Measurements from ENCODE around the gene ACER2. TPM values are rescaled to one million over a fixed set of nuclear protein-coding genes. Genes with fewer than 3 reads are reported as not detected.
A peak's percentile ranks its signal among the peaks of the same experiment; 100 is the strongest.

Gene ACER2
- total and polyA plus RNA-seq, 2 of the 8 experiments (the other 6 are each of a cell fraction or from before 2014, with no cell fraction given): 7.4 to 8.8 TPM

GRCh38 chr9:19464061-19464763, 55.4 kb downstream of the ACER2 start:
- H4K8ac ChIP-seq (ENCODE audit: extremely low read depth, insufficient read depth, low read length): peak overlapping the region; percentile 87; the same call in 1 of the 2 replicates
- H2BK20ac ChIP-seq (ENCODE audit: low read length): peak overlapping the region; percentile 66; the same call in 1 of the 2 replicates
- 84% methylated on average over 23 of the region's 23 CpGs; no CpG with 5 or more reads in 1 of the 2 experiments for WGBS, 2 experiments (ENCODE audit: extremely low coverage in 1 of 2, insufficient coverage in 1 of 2, insufficient read length in 1 of 2, insufficient replicate concordance in 2 of 2, low coverage in 1 of 2, low lambda C conversion rate in 2 of 2, missing lambda C conversion rate in 1 of 2)
- H2AFZ ChIP-seq (ENCODE audit: low read length): peak overlapping the region; percentile 93
- no peak overlapping the region; a peak in 1 of 7 replicates for H3K9ac ChIP-seq (replicated peaks in 1 of 4; ENCODE audit: extremely low read depth in 1 of 4, low read depth in 3 of 4, low read length in 3 of 4)
- H2BK15ac ChIP-seq (ENCODE audit: low read length): peak overlapping the region; percentile 2; the same call in 1 of the 2 replicates
- no peak overlapping the region for H3K18ac ChIP-seq (ENCODE audit: extremely low read depth, low read length)
- H3K27ac ChIP-seq (ENCODE audit: low read depth, low read length): no peak overlapping the region
- DNase-seq (ENCODE audit: low read depth in 1 of 2, low spot score in 2 of 2): no peak
- no peak overlapping the region for H2AK5ac ChIP-seq (ENCODE audit: low read depth, low read length)
- peak overlapping the region in 3 of 4 experiments; percentile 46 to 73 (median 46); a peak in 6 of 8 replicates for H3K4me3 ChIP-seq (ENCODE audit: extremely low read depth in 1 of 4, insufficient read depth in 2 of 4, low read depth in 3 of 4, low read length in 4 of 4)
- H2BK120ac ChIP-seq (replicated peaks; ENCODE audit: low read depth, low read length): no peak overlapping the region
- H3K23ac ChIP-seq (ENCODE audit: insufficient read length): no peak overlapping the region
- H3K4me2 ChIP-seq (ENCODE audit: insufficient read depth in 1 of 2, low read depth in 2 of 2, low read length in 2 of 2): peak overlapping the region; percentile 1 to 57; a peak in 3 of 4 replicates
- H3K9me3 ChIP-seq (ENCODE audit: insufficient read depth in 2 of 2, low read depth in 1 of 2, low read length in 1 of 2): peaks cover 0 to 5% of the 10 kb centered on the region in 2 experiments; a peak in 1 of 4 replicates
- H3K4me1 ChIP-seq (replicated peaks in 1 of 4; ENCODE audit: control insufficient read depth in 3 of 4, insufficient read depth in 4 of 4, low read length in 3 of 4): no peaks in the 10 kb centered on the region
- H3K23me2 ChIP-seq (ENCODE audit: low read depth, low read length): no peaks in the 10 kb centered on the region
- no peaks in the 10 kb centered on the region for H3K36me3 ChIP-seq (ENCODE audit: control insufficient read depth in 2 of 4, insufficient read depth in 4 of 4, low read length in 3 of 4)
- H3K27me3 ChIP-seq (replicated peaks in 1 of 4; ENCODE audit: control insufficient read depth in 3 of 4, extremely low read depth in 1 of 4, insufficient read depth in 3 of 4, low read length in 3 of 4): peaks cover 0 to 2% (median 0%) of the 10 kb centered on the region in 4 experiments; a peak in 2 of 7 replicates
- H4K20me1 ChIP-seq (replicated peaks in 1 of 2; ENCODE audit: control insufficient read depth in 1 of 2, insufficient read depth in 2 of 2, low read length in 2 of 2): no peaks in the 10 kb centered on the region
- no peaks in the 10 kb centered on the region for H3K79me2 ChIP-seq (ENCODE audit: control insufficient read depth in 1 of 2, insufficient read depth in 2 of 2, low read length in 2 of 2)
- FAIRE-seq: no peak
- no peak overlapping the region for H3K14ac ChIP-seq (ENCODE audit: insufficient read length)
- ChIA-PET CTCF (ENCODE audit: partially characterized antibody) (interaction anchor here (0.7 to 7.3 kb wide), 64 partner anchors 8 to 642 kb away, joined by 3 to 72 read pairs (median 4); no protein-coding TSS in a partner anchor), POLR2A (ENCODE audit: partially characterized antibody) (interaction anchor here (0.8 to 3.6 kb wide), 10 partner anchors 12 to 290 kb away, joined by 3 to 28 read pairs (median 6); partner anchors contain the start of genes ACER2, DENND4C and RPS6)
- peak overlapping the region; percentile 52 for H3K56ac ChIP-seq (replicated peaks; ENCODE audit: insufficient read length, low read depth, low read length)
- H3K79me1 ChIP-seq (ENCODE audit: low read depth, low read length): no peaks in the 10 kb centered on the region
- H2BK5ac ChIP-seq (ENCODE audit: low read depth, low read length): no peak overlapping the region; the same call in 1 of the 2 replicates
- H2BK12ac ChIP-seq (ENCODE audit: low read depth, low read length): peak overlapping the region; percentile 32; the same call in 1 of the 2 replicates
- no peak overlapping the region for H4K5ac ChIP-seq (ENCODE audit: insufficient read length, low read depth, low read length)
- H3K4ac ChIP-seq (replicated peaks; ENCODE audit: insufficient read length, low read depth, low read length): no peak overlapping the region
- no peak overlapping the region for H4K91ac ChIP-seq (replicated peaks; ENCODE audit: insufficient read length, low read length)
- no peak for TF ChIP-seq TEAD4 (IDR thresholded peaks at IDR 0.05; ENCODE audit: low read depth, low read length)
- TF ChIP-seq RAD21 (IDR thresholded peaks at IDR 0.05 in 1 of 2, conservative IDR thresholded peaks at IDR 0.05 in 1 of 2; ENCODE audit: low read depth in 2 of 2, low read length in 2 of 2): no peak
- 0 out of 4 replicates have a peak, but pooled peaks of 1 of the 2 experiments have one; percentile 2 for TF ChIP-seq SIN3A (conservative IDR thresholded peaks at IDR 0.05 in 1 of 2, IDR thresholded peaks at IDR 0.05 in 1 of 2; ENCODE audit: low read depth in 1 of 2, low read length in 2 of 2)
- no peak for TF ChIP-seq PHF8 (conservative IDR thresholded peaks at IDR 0.05; ENCODE audit: low read depth, low read length)
- no peak for TF ChIP-seq GTF2F1 (IDR thresholded peaks at IDR 0.05; ENCODE audit: borderline replicate concordance, low read depth, low read length)

All from H1 (cell line).